GM18519 (cell line): ENCODE results near the gene SLC6A9.

Experiments
- ATAC-seq: cut with Tn5 transposase; IDR thresholded peaks from one replicate; pipeline ENCODE4 v1.9.1; 2021; ENCODE audit warnings: mild to moderate bottlenecking, moderate library complexity; ENCODE audit not compliant: unreplicated experiment, low FRiP score

SLC6A9 gene

DNA sequence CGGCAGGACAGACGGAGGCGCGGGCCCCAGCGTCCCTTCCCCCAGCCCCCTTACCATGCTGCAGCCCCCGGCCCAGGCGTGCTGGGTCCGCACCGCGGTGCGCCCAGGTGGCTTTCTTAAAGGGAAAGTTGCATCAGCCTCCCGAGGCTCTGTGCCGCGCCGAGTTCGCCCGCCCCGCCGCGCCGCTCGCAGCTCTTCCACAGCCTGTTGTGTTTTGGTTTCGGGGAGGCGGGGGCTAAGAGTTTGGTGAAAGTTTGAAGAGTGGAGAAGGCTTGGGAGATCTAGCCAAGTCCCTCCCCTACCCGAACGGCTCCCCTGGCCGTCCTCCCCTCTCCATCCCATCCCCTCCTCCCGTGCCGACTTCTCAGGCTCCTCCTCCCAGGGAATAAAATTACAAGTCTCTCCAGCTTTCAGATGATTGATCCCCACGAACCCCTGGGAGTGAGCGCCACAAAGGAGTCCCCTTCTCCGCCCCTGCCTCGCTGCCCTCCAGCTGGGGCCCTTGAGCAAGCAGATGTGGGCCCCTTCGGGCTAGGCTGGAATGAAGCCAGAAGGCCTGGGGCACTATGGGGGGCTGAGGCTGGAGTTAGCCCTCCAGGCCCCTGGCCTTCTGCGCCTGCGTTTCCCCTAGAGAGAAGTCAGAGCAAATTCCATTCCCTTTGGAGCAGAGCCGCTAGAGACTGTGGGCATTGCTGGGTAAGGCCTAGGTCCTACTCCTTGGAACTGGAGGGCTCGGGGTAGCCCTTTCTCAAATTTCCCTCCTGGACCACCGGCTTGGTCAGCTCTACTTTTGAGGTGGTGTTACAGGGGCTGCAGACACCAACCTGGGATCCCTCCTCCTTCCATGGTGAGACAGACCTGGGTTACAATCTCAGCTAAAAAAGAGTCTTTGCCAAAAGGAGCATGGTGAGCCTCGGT lies at the start of gene SLC6A9:
SLC6A9 (minus strand) TSS at position 211 of the 918 bp plus-strand sequence. CDS start 7,185 bp downstream, outside the sequence.
- no peak for ATAC-seq

DNA sequence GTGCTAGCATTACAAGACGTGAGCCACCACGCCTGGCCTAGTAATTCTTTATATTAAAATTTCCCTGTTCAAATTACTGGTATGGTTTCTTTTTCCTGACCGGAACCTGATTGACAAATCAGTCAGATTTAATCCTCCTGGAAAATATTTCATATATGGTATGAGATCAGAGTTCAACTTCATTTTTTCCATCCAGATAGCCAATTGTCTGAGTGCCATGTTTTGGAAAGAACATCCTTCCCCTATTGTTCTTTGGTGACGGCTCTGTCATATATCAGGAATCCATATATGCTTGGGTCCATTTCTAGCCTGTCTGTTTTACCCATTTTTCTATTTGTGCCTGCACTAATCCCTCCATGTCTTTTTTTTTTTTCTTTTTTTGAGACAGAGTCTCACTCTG lies 48.3 kb upstream of the SLC6A9 start:
- ATAC-seq = no peak

DNA sequence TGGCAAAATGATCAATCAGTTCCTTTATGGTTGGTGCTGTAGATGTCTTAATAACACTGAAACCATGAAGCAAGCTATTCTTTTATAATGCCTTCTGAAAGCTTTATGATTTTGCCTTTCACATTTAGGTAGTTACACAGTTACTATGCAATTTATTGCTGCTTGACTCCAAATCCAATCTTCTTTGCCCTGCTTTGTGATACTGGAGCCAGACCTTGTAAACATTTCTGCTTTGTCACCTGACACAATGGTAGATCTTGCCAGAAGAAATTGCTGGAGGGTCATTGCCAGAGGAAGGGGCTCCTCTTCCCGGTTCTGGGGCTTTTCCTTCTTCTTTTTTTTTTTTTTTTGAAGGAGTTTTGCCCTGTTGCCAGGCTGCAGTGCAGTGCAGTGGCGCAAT lies 46.8 kb upstream of the SLC6A9 start:
- no peak for ATAC-seq

DNA sequence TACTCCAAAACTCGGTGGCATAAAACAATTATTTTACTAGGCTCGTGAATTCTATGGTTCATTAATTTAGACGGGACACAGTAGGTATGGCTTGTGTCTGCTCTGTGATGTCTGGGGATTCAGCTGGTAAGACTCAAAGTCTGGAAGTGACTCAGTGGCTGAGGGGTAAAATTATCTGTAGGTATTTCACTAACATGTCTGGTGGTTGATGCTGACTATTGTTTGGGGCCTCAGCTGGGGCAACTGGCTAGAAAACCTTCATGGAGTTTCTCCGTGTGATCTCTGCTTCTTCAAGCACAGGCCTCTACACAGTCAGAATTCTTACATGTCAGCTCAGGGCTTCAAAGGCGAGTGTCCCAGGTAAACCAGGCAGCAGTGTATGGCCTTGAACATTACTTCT lies 46.2 kb upstream of the SLC6A9 start:
- no peak for ATAC-seq

DNA sequence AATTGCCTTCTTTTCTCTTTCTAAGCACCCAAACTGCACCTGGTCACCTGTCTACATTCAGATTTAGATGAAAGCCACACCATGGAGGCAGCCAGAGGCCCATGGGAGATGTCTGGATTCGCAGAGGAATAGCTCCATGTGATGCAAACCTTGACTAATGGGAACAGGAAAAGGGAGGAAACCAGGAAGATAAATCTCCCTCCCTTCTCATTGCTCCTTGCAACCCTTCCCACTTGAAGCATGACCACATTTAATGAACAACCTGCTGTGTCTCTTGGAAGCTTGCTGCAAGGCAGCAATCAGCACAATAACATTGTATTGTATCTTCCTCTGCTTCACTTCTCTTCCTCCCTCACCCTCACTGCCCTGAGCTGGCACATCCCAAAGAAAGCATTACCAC lies 44.8 kb upstream of the SLC6A9 start:
- ATAC-seq = no peak

DNA sequence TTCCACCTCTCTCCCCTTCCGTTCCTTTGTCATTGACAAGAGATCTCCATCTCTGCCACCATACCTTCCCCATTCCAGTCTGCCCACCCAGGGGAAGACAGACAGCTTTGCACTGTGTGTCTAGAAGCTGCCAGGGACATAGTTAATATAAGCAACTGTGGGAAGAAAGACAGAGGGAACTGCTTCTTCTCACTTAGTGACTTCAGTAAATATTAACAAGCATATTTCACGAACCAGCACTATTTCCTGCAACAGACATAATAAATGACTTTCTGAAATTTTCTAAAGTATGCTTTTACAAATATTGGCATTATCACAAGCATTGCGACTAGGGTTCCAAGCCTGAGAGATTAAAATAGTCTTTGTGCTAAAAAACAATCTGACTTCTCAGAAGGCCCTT lies 43.2 kb upstream of the SLC6A9 start:
- no peak for ATAC-seq

DNA sequence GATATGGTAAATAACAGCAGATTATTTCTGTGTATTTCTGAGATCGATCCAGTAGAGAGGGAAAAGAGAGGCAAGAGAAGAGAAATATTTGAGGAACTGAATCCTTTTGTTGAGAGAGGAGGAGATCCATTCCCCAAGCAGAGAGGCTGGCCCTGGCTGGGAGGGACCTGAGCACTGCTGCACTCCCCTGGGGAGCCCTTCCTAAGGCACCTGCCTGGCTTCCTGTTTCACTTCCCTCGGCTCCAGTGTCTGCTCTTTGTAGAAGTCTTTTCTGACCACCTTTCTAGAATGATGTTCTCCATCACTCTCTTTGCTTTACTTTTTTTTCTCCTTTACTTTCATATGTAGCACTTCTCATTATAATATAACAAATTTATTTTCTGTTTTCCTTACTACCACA lies 42.3 kb upstream of the SLC6A9 start:
- ATAC-seq = no peak

DNA sequence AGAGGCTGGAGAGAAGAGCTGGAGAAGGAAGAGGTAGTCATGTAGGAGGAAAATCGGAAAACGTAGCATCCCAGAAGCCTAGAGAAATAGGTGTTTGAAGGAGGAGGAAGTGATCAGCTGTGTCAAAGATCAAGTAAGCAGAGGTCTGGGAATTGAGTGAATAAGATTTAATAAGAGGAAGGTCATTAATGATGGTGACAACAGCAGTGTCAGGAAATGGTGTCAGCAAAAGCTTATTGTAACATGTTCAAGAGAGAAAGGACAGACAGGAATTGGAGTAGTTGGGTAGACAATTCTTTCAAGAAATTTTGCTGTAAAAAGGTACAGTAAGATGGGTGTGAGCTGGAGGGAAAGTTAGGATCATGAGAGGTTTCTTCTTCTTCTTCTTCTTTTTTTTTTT lies 41.6 kb upstream of the SLC6A9 start:
- ATAC-seq = no peak

DNA sequence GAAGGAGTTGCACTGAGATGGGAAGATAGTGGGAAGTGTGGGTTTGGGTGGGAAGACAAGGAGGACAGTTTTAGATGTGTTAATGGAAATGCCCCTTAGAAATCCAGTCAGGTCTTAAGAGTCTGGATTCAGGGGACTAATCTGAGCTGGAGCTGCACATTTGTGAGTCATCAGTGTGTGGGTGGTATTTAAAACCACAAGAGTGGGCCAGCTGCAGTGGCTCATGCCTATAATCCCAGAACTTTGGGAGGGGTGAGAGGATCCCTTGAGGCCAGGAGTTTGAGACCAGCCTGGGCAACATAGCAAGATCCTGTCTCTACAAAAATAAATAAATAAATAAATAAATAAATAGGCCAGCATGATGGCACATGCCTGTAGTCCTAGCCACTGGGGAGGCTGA lies 40.9 kb upstream of the SLC6A9 start:
- no peak for ATAC-seq

DNA sequence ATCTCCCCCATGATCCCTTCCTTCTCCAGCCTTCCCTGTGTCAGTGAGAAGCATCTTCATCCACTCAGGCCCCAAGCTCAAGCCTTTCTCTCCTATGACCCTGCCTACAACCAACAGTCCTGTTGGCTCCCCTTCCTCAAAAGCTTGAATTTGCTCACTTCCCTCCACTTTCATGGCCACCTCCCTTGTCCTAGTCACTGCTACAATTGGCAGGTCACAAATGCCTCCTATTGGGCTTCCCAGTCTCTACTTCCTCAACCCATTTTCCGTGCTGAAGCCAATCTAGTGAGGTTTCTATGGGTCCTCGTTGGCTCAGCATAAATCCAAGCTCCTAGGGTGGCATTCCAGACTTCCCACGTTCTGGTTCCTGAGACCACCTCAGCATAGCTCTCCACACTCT lies 40.2 kb upstream of the SLC6A9 start:
- ATAC-seq = no peak

DNA sequence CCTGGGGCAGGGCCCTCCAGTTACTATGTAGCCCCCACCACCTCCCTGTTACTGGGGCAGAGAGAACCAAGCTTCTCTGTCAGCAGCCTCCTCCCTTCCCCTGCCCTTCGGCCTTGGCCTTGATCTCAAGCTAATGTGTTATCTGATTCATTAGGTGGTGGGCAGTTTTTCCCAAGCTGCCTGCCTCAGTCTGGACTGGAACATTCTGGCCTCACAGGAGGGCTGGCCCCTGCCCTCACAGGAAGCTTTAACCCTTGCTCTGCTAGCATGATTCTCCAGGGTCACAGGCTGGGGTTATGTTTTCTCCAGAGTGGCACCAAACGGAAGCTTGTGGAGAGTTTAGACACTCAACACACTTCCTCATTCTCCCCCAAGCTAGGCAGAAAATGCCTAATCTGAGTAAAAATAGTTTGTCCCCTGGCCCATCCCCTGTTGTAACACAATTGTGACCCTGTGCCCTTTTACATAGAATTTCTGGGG lies 37.2 kb upstream of the SLC6A9 start:
- no peak for ATAC-seq

DNA sequence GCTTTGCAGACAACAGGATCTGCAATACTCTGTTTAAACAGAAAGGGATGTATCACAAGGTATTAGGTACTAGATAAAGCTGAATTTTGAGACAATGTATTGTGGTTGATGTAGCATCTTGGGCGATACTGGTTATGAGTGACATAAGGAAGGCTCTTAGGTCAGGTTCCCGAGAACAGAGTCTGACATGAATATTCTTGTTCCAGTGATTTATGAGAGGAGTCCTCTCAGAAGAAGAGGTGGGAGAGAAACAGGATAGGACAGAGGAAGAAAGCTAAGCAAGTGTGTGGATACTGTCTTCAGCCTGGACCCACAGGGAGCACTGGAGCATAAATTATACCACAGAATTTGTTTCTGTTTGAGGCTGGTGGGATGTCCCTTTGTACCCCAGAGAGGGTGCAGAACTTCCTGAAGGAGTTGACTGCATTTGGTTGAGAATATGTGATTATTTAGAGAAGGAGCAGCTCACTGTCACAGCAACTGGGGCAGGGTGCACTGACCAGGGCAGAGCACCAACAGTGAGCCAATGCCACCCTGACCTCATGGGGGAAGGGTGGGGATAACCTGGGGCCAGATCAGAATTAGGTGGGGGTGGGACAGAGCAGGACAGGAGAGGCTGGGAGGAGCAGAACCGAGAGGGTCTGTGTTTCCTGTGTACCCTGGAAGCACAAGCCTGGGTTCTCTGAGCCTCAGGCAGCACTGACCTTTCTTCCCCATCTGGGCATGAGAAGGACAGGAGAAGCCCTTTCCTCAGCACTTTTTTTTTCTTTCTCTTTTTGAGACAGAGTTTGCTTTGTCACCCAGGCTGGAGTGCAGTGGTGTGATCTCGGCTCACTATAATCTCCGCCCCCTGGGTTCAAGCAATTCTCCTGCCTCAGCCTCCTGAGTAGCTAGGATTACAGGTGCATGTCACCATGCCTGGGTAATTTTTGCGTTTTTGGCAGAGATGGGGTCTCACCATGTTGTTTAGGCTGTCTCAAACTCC lies 36.3 kb upstream of the SLC6A9 start:
- no peak for ATAC-seq

DNA sequence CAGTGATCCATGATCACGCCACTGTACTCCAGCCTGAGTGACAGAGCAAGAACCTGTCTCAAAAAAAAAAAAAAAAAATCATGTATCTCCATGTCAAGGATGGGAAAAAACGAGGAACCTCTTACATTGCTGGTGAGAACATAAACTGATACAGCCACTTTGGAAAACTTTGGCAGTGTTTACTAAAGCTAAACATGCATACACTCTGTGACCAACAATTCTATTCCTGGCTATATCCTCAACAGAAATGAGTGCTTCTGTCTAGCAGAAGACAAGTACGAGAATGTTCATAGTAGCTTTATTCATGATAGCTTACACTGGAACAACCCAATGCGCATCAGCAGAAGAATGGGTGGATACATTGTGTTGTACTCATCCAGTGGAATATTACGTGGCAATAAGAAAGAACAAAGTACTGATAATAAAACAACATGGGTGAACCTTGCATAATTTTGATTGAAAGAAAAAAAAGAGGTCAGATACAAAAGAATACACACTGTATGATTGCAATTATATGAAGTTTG lies 31.5 kb upstream of the SLC6A9 start:
- no peak for ATAC-seq

DNA sequence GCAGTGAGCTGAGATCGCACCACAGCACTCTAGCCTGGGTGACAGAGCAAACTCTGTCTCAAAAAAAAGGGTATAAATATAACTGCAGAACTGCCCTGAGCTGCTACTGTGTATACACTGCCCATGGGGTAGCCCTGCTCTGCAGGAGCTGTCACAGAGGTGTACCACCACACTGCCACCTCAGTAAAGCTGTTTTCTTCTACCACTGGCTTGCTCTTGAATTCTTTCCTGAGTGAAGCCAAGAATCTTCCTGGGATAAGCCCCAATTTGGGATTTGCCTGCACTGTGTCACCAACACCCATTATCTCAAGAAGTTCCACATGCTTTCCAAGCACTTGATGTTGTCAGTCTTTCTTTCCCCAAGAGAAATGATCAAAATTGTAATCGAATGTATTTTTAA lies 30.6 kb upstream of the SLC6A9 start:
- ATAC-seq = no peak

DNA sequence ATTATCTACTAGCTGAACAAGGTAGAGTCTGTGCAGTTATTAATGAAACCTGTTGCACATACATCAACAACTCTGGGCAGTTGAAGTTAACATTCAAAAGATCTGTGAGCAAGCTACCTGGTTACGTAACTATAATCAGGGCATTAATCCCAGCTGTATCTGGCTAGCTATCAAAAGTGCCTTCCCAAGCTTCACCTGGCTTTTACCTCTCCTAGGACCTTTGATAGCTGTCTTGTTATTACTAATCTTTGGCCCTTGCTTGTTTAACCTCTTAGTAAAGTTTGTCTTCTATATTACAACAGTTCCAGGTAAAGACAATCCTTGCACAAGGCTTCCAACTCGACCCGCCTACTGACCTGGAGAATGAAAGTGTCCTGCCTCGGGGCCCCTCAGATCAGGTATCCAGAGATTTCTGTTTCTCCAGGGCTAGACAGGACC lies 29.6 kb upstream of the SLC6A9 start:
- ATAC-seq = no peak

DNA sequence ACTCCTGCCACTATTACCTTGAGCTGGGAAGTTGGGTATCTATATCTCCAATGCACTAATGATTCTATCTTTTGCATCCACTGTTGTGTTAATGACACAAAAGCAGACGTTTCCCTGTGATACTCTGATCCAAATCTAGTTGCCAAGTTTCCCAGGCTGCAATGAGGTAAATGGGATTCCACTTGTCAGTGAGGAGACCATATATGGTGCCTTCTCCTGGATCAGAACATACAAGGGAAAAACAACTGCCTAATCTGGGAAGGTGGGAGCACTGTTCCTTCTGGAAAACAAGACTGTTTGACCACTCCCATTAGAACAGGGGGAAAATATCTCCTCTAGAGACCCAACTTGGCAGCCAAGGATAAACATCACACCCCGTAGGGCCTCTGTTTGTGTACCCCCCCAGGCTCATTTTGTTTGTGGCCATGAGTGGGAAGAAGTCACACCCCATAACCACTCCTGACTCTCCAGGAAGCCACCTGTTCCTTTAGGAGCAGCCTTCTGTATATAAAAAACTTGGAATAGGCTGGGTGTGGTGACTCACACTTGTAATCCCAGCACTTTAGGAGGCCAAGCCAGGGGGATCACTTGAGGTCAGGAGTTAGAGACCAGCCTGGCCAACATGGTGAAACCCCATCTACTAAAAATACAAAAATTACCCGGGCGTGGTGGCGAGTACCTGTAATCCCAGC lies 28.5 kb upstream of the SLC6A9 start:
- ATAC-seq = no peak

DNA sequence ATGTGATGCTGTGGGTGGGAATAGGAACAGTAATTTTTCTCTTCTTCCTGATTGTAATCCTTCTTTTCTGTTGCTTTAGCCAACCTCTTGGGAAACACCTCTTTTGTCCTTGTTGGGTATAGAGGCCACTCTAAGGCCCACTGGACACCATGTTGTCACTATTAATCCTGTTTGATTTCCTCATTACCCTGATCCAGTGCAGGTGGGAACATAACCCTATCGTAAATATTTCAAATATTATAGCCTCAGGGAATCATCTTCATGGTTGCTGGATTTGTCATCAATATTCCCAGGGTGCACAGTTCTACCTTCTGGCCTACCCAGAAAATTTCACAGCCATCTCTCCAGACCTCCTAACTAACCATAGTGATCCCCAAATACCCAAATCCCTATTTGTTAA lies 27.9 kb upstream of the SLC6A9 start:
- no peak for ATAC-seq

DNA sequence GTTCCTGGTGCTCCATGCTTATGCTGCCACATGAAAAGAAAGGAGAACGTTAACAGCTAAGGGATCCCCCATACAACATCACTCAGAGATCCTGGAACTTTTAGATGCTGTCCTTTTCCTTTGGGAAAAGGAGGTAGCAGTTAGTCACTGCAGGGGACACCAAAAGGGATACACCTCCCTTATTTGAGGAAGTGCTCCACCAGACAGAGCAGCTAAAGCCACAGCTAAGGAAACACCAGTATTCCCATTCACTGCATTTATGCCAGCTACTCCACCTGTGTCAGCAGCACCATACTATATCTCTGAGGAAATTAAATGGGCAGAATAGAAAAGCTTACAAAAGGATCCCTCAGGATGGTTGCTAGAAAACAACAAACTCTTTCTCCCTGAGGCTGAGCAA lies 26.0 kb upstream of the SLC6A9 start:
- ATAC-seq = no peak

DNA sequence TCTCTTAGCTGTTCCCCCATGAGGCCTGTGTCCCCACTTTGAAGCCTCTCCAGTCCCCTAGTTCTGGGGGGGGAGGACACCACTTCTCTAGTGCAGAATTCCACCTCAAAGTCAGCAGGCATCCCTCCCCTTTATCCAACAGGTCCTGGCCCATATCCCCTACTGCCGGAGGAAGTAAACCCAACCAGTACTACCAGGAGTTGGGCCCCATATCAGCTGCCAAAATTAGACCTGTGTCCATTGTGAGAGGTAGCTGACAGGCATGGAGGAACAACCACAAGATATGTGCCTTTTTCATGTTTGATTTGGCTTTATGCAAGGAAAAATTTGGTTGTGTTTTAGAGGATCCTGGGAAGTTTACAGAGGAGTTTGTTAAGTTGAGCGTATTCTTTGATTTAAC lies 22.1 kb upstream of the SLC6A9 start:
- ATAC-seq = no peak

DNA sequence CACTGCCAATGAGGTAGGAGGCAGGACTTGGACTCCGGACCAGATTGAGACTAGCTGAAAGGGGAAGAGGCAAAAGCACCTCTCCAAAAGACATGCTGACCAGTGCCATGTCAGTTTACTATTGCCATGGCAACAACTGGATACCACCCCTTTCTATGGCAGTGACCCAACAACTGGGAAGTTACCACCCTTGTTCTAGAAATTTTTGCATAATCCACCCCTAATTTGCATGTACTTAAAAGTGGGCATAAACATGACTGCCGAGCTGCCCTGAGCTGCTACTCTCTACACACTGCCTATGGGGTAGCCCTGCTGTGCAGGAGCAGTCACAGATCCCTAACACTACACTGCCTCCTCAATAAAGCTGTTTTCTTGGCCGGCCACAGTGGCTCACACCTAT lies 19.0 kb upstream of the SLC6A9 start:
- no peak for ATAC-seq
